NB4 (cell line): Measurements from ENCODE around the gene GOLGA1.

Experiments used
- DNase-seq: peaks from one replicate; pipeline ENCODE4 v3.0.0; 2010; ENCODE audit warnings: low read depth
- H3K4me3 ChIP-seq: one replicate; pipeline ENCODE4 v1.5.1; 2011; ENCODE audit warnings: mild to moderate bottlenecking, low read depth, low read length, moderate library complexity
- CTCF ChIP-seq: IDR thresholded peaks from one replicate; pipeline ENCODE4 v1.5.1; 2012; ENCODE audit warnings: low read depth, low read length
- MAX ChIP-seq: IDR thresholded peaks from 2 replicates; pipeline ENCODE4 v1.6.1; 2011; ENCODE audit warnings: low read depth, low read length
- MYC ChIP-seq: IDR thresholded peaks from 2 replicates; pipeline ENCODE4 v1.6.1; 2011; ENCODE audit warnings: low read depth, low read length
- POLR2A ChIP-seq: IDR thresholded peaks from 2 replicates; pipeline ENCODE4 v1.6.1; 2011; ENCODE audit warnings: mild to moderate bottlenecking; ENCODE audit not compliant: insufficient read length; ENCODE audit errors: extremely low read depth

GOLGA1 gene

DNA sequence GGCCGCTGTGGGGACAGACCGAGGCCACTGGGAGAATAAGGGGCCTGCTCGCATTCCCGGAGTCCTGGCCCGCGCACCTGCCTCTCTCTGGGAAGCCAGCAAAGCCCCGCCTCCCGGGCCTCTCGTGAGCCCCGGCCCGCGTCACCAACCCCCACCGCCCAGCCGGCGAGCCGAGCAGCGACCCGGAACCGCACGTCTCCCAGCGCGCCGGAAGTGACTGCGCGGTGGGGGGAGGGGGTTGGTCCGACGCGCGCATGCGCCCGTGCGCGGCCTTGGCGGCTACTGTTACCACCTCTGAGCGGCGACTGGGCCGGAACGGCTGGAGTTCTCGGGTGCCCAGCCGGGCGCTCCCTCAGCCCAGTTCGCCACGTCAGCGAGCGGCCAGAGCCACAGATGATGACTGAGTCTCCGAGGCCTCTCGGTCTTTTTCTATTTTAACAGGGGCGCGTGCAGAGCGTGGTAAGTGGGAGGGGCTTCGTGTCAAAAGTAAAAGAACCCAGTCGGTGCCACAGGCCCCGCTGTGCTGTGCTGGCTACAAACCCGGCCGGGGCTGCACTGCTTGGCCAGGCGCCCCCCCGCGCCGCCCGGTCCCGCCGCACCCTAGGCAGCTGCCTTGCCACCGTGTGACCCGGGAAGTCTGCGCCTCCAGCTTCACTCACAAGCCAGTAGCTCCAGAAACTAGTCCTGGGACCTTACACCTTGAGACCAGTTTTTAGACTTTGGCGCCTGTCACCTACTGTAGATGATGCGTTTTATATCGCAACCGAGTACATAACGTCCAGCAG is at the start of gene GOLGA1:
Gene GOLGA1 (minus strand): TSS at position 190 of the 785 bp plus-strand sequence. CDS start 2,372 bp downstream, outside the sequence.
- TF ChIP-seq POLR2A (peak; percentile 92), CTCF (no peak), MAX (peak; percentile 56; the same call in 1 of the 2 replicates), MYC (peak; percentile 73)
- DNase-seq: peak; percentile 94
- H3K4me3 ChIP-seq: peak within 1 kb of the TSS; percentile 97

DNA sequence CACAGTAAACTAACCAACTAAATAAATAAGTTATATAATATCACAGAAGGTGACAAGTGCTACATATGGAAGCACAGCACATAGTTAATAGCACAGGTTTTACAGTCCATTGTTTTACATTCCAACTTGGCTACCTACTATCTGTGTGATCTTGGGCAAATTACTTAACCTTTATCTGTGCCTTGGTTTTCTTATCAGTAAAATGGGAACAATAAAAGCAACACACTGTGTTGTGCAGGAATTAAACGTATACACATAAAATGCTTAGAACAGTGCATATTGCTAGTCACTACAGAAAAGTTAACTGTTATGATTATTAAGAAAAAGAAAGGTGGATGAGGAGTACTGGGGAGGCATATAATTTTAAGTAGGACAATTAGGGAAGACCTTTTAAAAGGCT is 42.8 kb upstream of the GOLGA1 start:
- no peak for DNase-seq
- TF ChIP-seq POLR2A (no peak), MAX (no peak), CTCF (no peak), MYC (no peak)
- no peak overlapping the region for H3K4me3 ChIP-seq

- DNase-seq: no peak
- no peak for TF ChIP-seq CTCF
- TF ChIP-seq POLR2A: no peak
- TF ChIP-seq MAX: no peak
- no peak overlapping the region for H3K4me3 ChIP-seq
These were observed 39.5 kb upstream of the GOLGA1 start for GRCh38 chr9:124980431-124980830.

DNA sequence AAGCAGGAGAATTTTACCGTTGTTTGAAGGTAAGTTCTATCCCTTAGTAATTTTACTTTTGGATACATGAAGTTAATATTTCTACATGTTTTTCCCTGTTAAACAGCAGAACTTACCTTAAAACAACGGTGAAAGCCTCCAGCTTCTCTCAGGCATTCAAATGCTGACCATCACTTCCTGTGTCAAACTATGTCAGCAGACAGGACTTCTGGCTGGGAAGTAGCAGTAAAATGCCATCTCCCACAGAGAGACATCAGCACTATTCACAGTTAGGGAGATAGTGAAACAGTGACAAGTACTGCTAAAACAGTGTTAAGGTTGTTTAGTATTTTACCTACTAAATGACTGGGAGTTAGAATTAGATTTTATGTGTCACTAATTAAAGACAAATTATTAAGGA is 34.2 kb upstream of the GOLGA1 start:
- DNase-seq: no peak
- TF ChIP-seq POLR2A (no peak), MAX (no peak), CTCF (no peak), MYC (no peak)
- H3K4me3 ChIP-seq: no peak overlapping the region

GRCh38 chr9:124973807-124974206 is 32.9 kb upstream of the GOLGA1 start:
- no peak for DNase-seq
- TF ChIP-seq MYC: no peak
- TF ChIP-seq CTCF: no peak
- TF ChIP-seq MAX: no peak
- TF ChIP-seq POLR2A: no peak
- no peak overlapping the region for H3K4me3 ChIP-seq
